ENCODE results near the gene AUTS2. TPM values are rescaled to one million over a fixed set of nuclear protein-coding genes. Genes with fewer than 3 reads are reported as not detected.

AUTS2 gene
- total and polyA plus RNA-seq, 10 of the 15 experiments (the other 5 are each of a cell fraction or from before 2014, with no cell fraction given): 6.4 to 55.6 (median 21.6) TPM

DNA sequence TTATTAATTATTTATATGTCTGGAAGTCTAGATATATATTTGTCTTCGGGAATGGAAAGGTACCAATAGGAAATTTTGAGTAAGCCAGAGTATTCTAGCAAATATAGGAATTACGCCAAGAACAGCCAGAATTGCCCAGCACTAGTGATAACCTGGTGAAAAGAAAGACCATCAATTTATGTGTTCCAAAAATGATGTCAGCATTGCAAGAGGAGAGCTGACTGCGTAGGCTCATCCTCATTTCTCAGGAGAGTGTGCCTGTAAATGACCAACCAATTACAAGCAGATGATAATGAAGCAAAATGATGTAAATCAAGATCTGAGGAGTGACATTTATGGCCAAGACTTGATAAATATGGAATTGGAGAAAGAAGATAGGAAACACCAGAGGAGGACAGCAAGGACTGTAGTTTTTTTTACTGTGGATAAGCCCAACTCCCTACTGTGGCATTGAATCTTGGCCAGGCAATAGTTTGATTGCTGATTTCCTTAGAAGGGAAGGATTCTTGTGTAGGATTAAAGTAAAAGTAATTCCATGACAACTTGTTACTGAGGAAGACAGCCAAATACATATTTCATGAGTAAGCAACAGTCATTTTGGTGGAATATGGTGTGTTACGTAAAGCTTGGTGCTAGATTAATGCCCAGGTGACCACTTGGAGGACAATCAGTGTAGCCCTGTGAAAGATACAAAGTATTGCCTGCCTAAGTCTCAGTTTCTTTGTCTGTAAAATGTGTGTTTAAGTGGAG is 590.8 kb downstream of the AUTS2 start:
- no peak overlapping the region for H3K9ac ChIP-seq (ENCODE audit: control insufficient read depth, insufficient read depth, low read length)
- H3K27me3 ChIP-seq (replicated peaks in 1 of 2; ENCODE audit: control insufficient read depth in 2 of 2, insufficient read depth in 2 of 2, low read length in 1 of 2): no peaks in the 10 kb centered on the region
- no peak overlapping the region for H3K4me3 ChIP-seq
- WGBS (ENCODE audit: insufficient coverage, insufficient replicate concordance, low lambda C conversion rate, missing lambda C conversion rate): 36% methylated on average over 4 of the region's 4 CpGs
- POLR2A ChIA-PET: no interaction called here
- RAD21 ChIA-PET (ENCODE audit: unreplicated experiment): interaction anchor here (0.8 kb wide), 1 partner anchor 28 kb away, joined by 4 read pairs; no protein-coding TSS in a partner anchor
- TF ChIP-seq YY1 (IDR thresholded peaks at IDR 0.05; ENCODE audit: low read depth, low read length) (no peak), PAX8 (IDR thresholded peaks at IDR 0.05) (no peak), RFX5 (IDR thresholded peaks at IDR 0.05; ENCODE audit: low read depth, low read length) (no peak), BCL3 (IDR thresholded peaks at IDR 0.05; ENCODE audit: borderline replicate concordance, insufficient read depth, low read depth, low read length, poor library complexity, severe bottlenecking) (no peak), NR2C2 (IDR thresholded peaks at IDR 0.05; ENCODE audit: borderline replicate concordance, control insufficient read depth, insufficient read length, low read depth) (no peak), RB1 (IDR thresholded peaks at IDR 0.05; ENCODE audit: borderline replicate concordance) (no peak), GABPA (IDR thresholded peaks at IDR 0.05; ENCODE audit: low read depth) (no peak)
- no peak overlapping the region for H3K27ac ChIP-seq (ENCODE audit: control insufficient read depth, insufficient read depth)
- no peaks in the 10 kb centered on the region for H4K20me1 ChIP-seq (ENCODE audit: control insufficient read depth, insufficient read depth)
- no peak for FAIRE-seq
- ATAC-seq: no peak
- in situ Hi-C loops (cut with MboI) (no loop called here), intact Hi-C loops (cut with micrococcal nuclease; ENCODE audit: unreplicated experiment) (no loop called here)
- no peaks in the 10 kb centered on the region for H3K4me1 ChIP-seq (ENCODE audit: control insufficient read depth, insufficient read depth, low read length)
- H3K9me3 ChIP-seq (replicated peaks; ENCODE audit: control insufficient read depth, insufficient read depth, low read length): no peaks in the 10 kb centered on the region; the same call in 2 of the 3 replicates
- no peak for DNase-seq (ENCODE audit: low read depth, low spot score)
- no peaks in the 10 kb centered on the region for H3K36me3 ChIP-seq (ENCODE audit: control insufficient read depth in 2 of 2, insufficient read depth in 2 of 2, low read length in 1 of 2)
- SMC1A ChIA-PET (ENCODE audit: uncharacterized antibody, unreplicated experiment): interaction anchor here (0.8 kb wide), 2 partner anchors 8 to 9 kb away, joined by 3 read pairs; no protein-coding TSS in a partner anchor
- no peak overlapping the region for H3K4me2 ChIP-seq (ENCODE audit: control insufficient read depth, insufficient read depth)
- no TSS peak for BruUV-seq (replicated peaks)
- no peaks in the 10 kb centered on the region for H3K79me2 ChIP-seq (ENCODE audit: control insufficient read depth, insufficient read depth, low read length)
- H2AFZ ChIP-seq (ENCODE audit: control insufficient read depth, low read depth, low read length): no peak overlapping the region
- CTCF ChIA-PET: no interaction called here

All from GM12878 (cell line).